ENCODE results near the gene ANTXR1.
A peak's percentile ranks its signal among the peaks of the same experiment; 100 is the strongest.

The ANTXR1 gene

GRCh38 chr2:69053416-69053965, 40.5 kb downstream of the ANTXR1 start:
- no peak overlapping the region for H3K4me3 Mint-ChIP-seq

DNA sequence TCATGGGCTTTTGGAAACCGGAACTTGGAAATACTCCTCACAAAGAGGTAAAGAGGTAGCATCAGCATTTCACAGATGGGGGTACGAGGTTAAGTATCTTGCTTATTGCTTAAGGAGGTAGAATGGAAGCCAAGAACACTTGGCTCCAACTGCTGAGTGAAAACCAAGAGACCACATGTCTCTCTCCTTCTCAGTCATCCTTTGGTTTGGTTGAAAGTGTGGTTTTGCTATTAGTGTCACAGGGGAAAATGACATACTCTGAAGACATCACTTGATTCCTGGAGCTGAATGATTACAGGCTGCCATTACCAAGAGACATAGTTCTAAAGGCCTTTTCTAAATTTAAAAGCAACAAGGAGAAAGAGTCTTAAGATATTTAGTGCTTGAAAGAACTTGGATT, 41.5 kb downstream of the ANTXR1 start:
- no peak for TF ChIP-seq CTCF (IDR thresholded peaks at IDR 0.05; ENCODE audit: unreplicated experiment in 3 of 3)
- H3K36me3 Mint-ChIP-seq (ENCODE audit: low read depth), result peaks cover 53% of the 10 kb centered on the region
- no peak overlapping the region for H3K4me3 Mint-ChIP-seq
- peaks cover 19% of the 10 kb centered on the region for H3K9me3 Mint-ChIP-seq
- no peak overlapping the region for H3K27ac Mint-ChIP-seq
- H3K4me1 Mint-ChIP-seq, result no peaks in the 10 kb centered on the region
- H3K27me3 Mint-ChIP-seq (ENCODE audit: low read depth), result no peaks in the 10 kb centered on the region

More at GRCh38 chr2:69053416-69053965, 40.5 kb downstream of the ANTXR1 start:
- H3K27ac Mint-ChIP-seq, result no peak overlapping the region
- H3K9me3 Mint-ChIP-seq, result peaks cover 12% of the 10 kb centered on the region
- H3K4me1 Mint-ChIP-seq, result no peaks in the 10 kb centered on the region
- peaks cover 44% of the 10 kb centered on the region for H3K36me3 Mint-ChIP-seq (ENCODE audit: low read depth)
- H3K27me3 Mint-ChIP-seq (ENCODE audit: low read depth), result no peaks in the 10 kb centered on the region
- TF ChIP-seq CTCF (IDR thresholded peaks at IDR 0.05; ENCODE audit: unreplicated experiment in 3 of 3), result no peak

DNA sequence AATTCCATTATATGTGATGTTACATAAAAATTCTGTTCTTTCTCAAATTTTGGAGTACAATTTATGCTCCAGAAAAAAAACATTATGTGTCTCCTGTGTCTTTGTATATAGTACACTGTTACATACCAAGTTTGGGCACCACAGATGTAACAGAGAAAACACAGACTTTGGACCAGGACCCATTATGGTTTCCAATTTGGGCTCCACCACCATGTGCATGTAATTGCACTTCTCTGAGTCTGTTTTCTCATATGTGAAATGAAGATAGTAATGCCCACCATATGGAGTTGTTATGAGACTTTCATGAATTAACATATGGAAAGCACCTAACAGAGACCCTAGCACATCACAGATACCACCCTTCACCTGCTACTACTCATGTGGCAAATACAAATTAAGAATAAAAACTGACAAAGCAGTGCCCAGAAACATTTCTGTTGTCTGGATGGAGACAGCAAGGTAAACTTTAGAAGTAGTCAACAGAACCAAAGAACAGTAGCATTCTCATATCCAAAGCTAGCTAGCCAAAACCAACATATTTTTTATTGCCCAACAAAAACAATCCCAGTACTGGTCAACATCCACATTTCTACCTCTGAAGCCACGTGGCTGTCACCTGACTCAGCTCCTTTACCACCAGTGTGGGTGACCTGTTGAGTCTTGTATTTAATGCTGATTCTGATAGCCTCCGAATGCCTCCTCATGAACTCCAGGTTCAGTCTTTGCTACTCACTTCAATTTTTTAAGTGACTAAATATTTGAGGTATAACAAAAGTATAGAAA, 42.9 kb downstream of the ANTXR1 start:
- H3K9me3 Mint-ChIP-seq, result peaks cover 28% of the 10 kb centered on the region
- no peaks in the 10 kb centered on the region for H3K4me1 Mint-ChIP-seq
- H3K27ac Mint-ChIP-seq, result no peak overlapping the region
- peaks cover 60% of the 10 kb centered on the region for H3K36me3 Mint-ChIP-seq (ENCODE audit: low read depth)
- no peak overlapping the region for H3K4me3 Mint-ChIP-seq
- no peaks in the 10 kb centered on the region for H3K27me3 Mint-ChIP-seq (ENCODE audit: low read depth)
- no peak for TF ChIP-seq CTCF (IDR thresholded peaks at IDR 0.05; ENCODE audit: unreplicated experiment in 3 of 3)

- peaks cover 78% of the 10 kb centered on the region for H3K36me3 Mint-ChIP-seq (ENCODE audit: low read depth)
- H3K27ac Mint-ChIP-seq, result peak overlapping the region; percentile 31 to 91 (median 78)
- no peaks in the 10 kb centered on the region for H3K27me3 Mint-ChIP-seq (ENCODE audit: low read depth)
- no peak for TF ChIP-seq CTCF (IDR thresholded peaks at IDR 0.05; ENCODE audit: unreplicated experiment in 3 of 3)
- H3K4me3 Mint-ChIP-seq, result no peak overlapping the region
- H3K4me1 Mint-ChIP-seq, result peaks cover 12% of the 10 kb centered on the region
- peaks cover 40% of the 10 kb centered on the region for H3K9me3 Mint-ChIP-seq
Measured at GRCh38 chr2:69057660-69058059, 44.7 kb downstream of the ANTXR1 start.

DNA sequence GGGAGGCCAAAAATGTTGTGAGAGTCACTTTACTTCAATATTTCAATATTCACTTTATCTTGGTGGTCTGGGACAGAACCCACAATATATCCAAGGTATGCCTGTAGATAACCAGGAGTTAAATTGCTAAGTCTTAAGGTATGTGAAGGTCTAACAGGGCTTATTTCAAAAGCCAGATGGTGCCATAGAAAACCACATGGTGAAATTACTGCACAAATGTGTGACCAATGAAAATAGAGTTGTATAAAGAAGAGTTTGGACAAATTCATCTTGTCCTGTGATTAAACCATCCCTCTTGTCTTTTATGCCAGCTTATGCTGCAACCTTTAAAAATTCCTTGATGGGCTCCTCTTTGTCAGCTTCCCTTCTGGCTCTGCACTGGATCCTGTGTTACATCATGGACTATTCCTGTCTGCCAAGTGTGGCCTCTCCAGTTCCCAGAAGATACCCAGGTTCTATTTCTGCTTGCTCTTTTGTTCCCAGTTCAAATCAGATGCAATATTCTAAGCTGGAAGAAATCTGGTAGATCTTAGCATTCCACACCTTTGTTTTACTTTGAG, 46.8 kb downstream of the ANTXR1 start:
- Mint-ChIP-seq H3K9me3 (peaks cover 52% of the 10 kb centered on the region), H3K4me1 (peaks cover 12% of the 10 kb centered on the region), H3K36me3 (ENCODE audit: low read depth) (peaks cover 90% of the 10 kb centered on the region), H3K27me3 (ENCODE audit: low read depth) (no peaks in the 10 kb centered on the region), H3K4me3 (no peak overlapping the region), H3K27ac (no peak overlapping the region)
- no peak for TF ChIP-seq CTCF (IDR thresholded peaks at IDR 0.05; ENCODE audit: unreplicated experiment in 3 of 3)
